GM20000 (cell line): ENCODE measurements around the gene AGAP3.

ENCODE experiments used
- DNase-seq: peaks from one replicate; pipeline ENCODE4 v3.0.0; 2012; ENCODE audit warnings: low spot score
- CTCF ChIP-seq: IDR thresholded peaks from 2 replicates; pipeline ENCODE4 v1.5.1; 2012; ENCODE audit warnings: mild to moderate bottlenecking, control low read depth; ENCODE audit errors: extremely low read depth, missing control alignments

The AGAP3 gene

GRCh38 chr7:151082141-151083070, 3.9 kb upstream of the AGAP3 start:
- no peak for DNase-seq
- TF ChIP-seq CTCF: no peak

DNA sequence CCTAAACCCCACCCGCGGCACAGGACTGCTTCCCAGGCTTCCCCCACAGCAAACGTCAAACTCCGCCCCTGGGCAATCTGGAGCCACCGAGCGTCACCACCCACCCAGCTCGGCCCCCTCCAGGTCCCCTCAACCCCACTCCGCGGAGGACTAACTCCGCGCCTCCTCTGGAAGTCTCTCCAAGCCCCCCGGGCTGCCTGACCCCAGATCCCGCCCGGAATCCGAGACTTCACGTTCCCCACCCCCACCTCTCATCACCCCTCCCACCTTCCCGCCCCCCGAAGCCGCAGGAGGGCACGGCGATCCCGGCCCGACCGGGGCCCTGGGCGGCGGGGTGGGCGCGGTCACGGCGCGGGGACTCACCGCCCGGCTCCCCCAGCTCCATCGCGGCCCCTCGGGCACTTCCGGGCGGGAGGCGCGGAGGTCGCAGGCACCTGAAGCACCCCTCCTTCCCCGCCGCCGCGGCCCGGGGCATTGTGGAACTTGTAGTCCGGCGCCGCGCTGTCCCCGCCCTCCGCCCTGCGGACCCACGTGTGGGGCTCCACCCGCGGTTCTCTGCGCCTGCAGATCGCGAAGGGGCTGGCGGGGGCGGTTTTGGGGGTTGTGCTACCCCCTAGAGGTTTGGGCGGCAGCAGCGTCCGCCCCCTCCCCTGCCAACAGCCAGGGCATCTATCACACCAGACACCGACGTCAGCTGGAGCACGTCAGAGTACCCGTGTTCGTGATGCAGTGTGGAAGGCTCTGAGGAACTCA, 3.0 kb upstream of the AGAP3 start, which contains the start of gene TMUB1:
Gene TMUB1 (minus strand): TSS at position 423 of the 753 bp plus-strand sequence. CDS start 930 bp downstream, outside the sequence.
- no peak for TF ChIP-seq CTCF
- DNase-seq: peak; percentile 92

DNA sequence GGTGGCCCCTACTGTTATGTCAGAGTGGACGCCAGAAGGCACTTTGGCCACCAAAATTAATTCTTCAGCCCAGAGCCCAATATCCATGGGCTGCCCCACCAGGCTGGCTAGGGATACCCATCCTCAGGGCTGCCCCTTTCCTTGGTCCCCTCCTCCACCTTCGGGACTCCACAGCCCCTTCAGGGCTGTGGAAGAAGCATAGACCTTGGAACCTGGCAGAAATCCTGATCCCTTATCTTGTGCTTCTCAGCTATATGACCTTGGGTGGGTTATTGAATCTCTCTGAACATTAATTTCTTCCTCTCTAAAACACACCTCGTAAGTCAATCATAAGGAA, 2.5 kb upstream of the AGAP3 start:
- no peak for DNase-seq
- no peak for TF ChIP-seq CTCF

DNA sequence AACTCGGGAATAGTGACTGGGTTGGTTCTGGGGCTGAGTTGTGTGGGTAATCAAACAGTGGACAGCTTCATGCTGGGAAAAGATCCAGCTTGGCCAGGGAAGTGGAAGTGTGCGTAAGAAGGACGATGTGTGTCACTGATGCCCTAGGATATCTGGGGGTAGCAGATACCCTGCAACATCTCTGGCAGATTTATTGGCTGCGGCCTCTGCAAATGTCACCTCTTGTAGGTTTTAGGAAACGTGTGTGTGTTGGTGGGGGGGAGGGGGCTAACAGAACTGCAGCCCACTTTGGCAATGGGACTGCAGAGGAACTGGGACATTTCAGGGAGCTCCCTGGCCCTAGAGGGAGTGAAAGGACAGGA, 965 bp upstream of the AGAP3 start:
- TF ChIP-seq CTCF: no peak
- no peak for DNase-seq

- TF ChIP-seq CTCF: no peak
- no peak for DNase-seq
Measured at GRCh38 chr7:151086802-151087244, 548 bp downstream of the AGAP3 start.

DNA sequence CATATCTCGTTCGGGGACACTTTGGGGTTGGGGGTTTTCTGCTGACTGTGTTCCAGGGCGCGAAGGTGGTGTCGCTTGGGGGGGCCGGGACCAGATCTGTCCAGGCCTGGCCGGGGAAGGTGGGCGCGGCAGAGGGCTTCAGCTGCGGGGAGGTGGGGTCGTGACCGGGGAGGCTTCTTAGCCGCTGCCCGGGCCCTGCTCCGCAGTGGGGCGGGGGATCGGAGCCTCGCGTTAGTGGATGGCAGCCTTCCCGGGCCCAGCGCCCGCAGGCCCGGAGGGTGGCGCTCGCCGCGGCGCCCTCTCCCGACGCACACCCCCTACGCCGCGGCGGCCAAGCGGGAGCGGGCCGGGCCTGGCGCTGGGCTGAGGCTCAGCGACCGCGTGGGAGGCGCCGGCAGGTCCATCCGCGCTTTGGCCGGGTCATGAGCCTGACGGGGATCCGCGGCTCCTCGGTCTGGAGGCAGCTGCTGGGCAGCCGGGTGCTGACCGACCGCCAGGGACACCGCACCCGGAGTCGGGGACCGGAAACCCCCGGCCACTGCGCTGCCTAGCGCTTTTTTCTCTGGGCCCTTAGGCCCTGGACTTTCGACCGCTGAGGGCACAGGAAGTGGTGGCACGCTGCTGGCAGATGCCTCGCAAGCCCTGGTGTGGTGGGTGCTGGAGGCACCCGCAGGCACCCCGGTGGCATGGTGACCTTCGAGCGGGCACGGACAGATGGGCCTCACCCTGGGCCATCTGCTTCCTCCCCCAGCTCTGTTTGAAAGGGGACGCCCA, 1.2 kb downstream of the AGAP3 start:
- DNase-seq: peak; percentile 80
- peak; percentile 22 for TF ChIP-seq CTCF
